ENCODE results near the gene TYW5.

The TYW5 gene

GRCh38 chr2:199977984-199978415 is 22.7 kb upstream of the TYW5 start:
- in situ Hi-C loops (cut with MboI; ENCODE audit: low sequenced_read_pairs) = loop anchor here (25.0 kb wide), 1 partner anchor 509 kb away; no protein-coding TSS in a partner anchor

- in situ Hi-C loops (cut with MboI; ENCODE audit: low sequenced_read_pairs) = loop anchor here (25.0 kb wide), 1 partner anchor 512 kb away; no protein-coding TSS in a partner anchor
Observed at GRCh38 chr2:199975273-199975895, 20.1 kb upstream of the TYW5 start.

GRCh38 chr2:199973703-199974102 is 18.4 kb upstream of the TYW5 start:
- in situ Hi-C loops (cut with MboI; ENCODE audit: low sequenced_read_pairs) = loop anchor here (25.0 kb wide), 1 partner anchor 739 kb away; no protein-coding TSS in a partner anchor

GRCh38 chr2:199972088-199972626 is 16.9 kb upstream of the TYW5 start:
- in situ Hi-C loops (cut with MboI; ENCODE audit: low sequenced_read_pairs) = loop anchor here (25.0 kb wide), 1 partner anchor 740 kb away; no protein-coding TSS in a partner anchor

- in situ Hi-C loops (cut with MboI; ENCODE audit: low sequenced_read_pairs) = loop anchor here (25.0 kb wide), 1 partner anchor 744 kb away; no protein-coding TSS in a partner anchor
Observed at GRCh38 chr2:199968126-199968525, 12.8 kb upstream of the TYW5 start.

- in situ Hi-C loops (cut with MboI; ENCODE audit: low sequenced_read_pairs) = loop anchor here (25.0 kb wide), 1 partner anchor 745 kb away; no protein-coding TSS in a partner anchor
Observed at GRCh38 chr2:199966976-199967375, 11.7 kb upstream of the TYW5 start.

- in situ Hi-C loops (cut with MboI; ENCODE audit: low sequenced_read_pairs) = loop anchor here (25.0 kb wide), 1 partner anchor 746 kb away; no protein-coding TSS in a partner anchor
Observed at GRCh38 chr2:199966405-199966804, 11.1 kb upstream of the TYW5 start.

- in situ Hi-C loops (cut with MboI; ENCODE audit: low sequenced_read_pairs) = loop anchor here (25.0 kb wide), 1 partner anchor 750 kb away; no protein-coding TSS in a partner anchor
Observed at GRCh38 chr2:199962203-199962602, 6.9 kb upstream of the TYW5 start.

- in situ Hi-C loops (cut with MboI; ENCODE audit: low sequenced_read_pairs) = loop anchor here (25.0 kb wide), 1 partner anchor 754 kb away; no protein-coding TSS in a partner anchor
Observed at GRCh38 chr2:199958014-199958413, 2.7 kb upstream of the TYW5 start.

GRCh38 chr2:199956062-199956380 is 730 bp upstream of the TYW5 start:
- in situ Hi-C loops (cut with MboI; ENCODE audit: low sequenced_read_pairs) = loop anchor here (25.0 kb wide), 1 partner anchor 756 kb away; no protein-coding TSS in a partner anchor

GRCh38 chr2:199955007-199955338 is 318 bp downstream of the TYW5 start:
- in situ Hi-C loops (cut with MboI; ENCODE audit: low sequenced_read_pairs) = loop anchor here (25.0 kb wide), 1 partner anchor 757 kb away; no protein-coding TSS in a partner anchor

- in situ Hi-C loops (cut with MboI; ENCODE audit: low sequenced_read_pairs) = loop anchor here (25.0 kb wide), 1 partner anchor 761 kb away; no protein-coding TSS in a partner anchor
Observed at GRCh38 chr2:199951023-199951422, 4.3 kb downstream of the TYW5 start.

GRCh38 chr2:199950396-199950795 is 4.9 kb downstream of the TYW5 start:
- in situ Hi-C loops (cut with MboI; ENCODE audit: low sequenced_read_pairs) = loop anchor here (25.0 kb wide), 1 partner anchor 762 kb away; no protein-coding TSS in a partner anchor

GRCh38 chr2:199946836-199947235 is 8.5 kb downstream of the TYW5 start:
- in situ Hi-C loops (cut with MboI; ENCODE audit: low sequenced_read_pairs) = no loop called here

GRCh38 chr2:199946196-199946595 is 9.1 kb downstream of the TYW5 start:
- in situ Hi-C loops (cut with MboI; ENCODE audit: low sequenced_read_pairs) = no loop called here

- in situ Hi-C loops (cut with MboI; ENCODE audit: low sequenced_read_pairs) = no loop called here
Observed at GRCh38 chr2:199943373-199943772, 11.9 kb downstream of the TYW5 start.

- in situ Hi-C loops (cut with MboI; ENCODE audit: low sequenced_read_pairs) = no loop called here
Observed at GRCh38 chr2:199940373-199940772, 14.9 kb downstream of the TYW5 start.

- in situ Hi-C loops (cut with MboI; ENCODE audit: low sequenced_read_pairs) = no loop called here
Observed at GRCh38 chr2:199936554-199936953, 18.7 kb downstream of the TYW5 start.

- in situ Hi-C loops (cut with MboI; ENCODE audit: low sequenced_read_pairs) = no loop called here
Observed at GRCh38 chr2:199933466-199933865, 21.8 kb downstream of the TYW5 start.

- in situ Hi-C loops (cut with MboI; ENCODE audit: low sequenced_read_pairs) = no loop called here
Observed at GRCh38 chr2:199932312-199932855, 22.9 kb downstream of the TYW5 start.

- in situ Hi-C loops (cut with MboI; ENCODE audit: low sequenced_read_pairs) = no loop called here
Observed at GRCh38 chr2:199929262-199929661, 26.0 kb downstream of the TYW5 start.

- in situ Hi-C loops (cut with MboI; ENCODE audit: low sequenced_read_pairs) = no loop called here
Observed at GRCh38 chr2:199928626-199929025, 26.7 kb downstream of the TYW5 start.
